Esophagus mucosa (tissue), 1 donor: ENCODE results near the gene NPBWR2. TPM values are rescaled to one million over a fixed set of nuclear protein-coding genes. Genes with fewer than 3 reads are reported as not detected.

Experiments
- ATAC-seq: fragments of 200-7000 bp; cut with Tn5 transposase; one replicate; pipeline ENCODE4 v1.9.1; 2020
- total RNA-seq: library from RNA; stranded (reverse); gene quantifications from one replicate; pipeline ENCODE4 v1.2.4, GENCODE V29; 2023
- donor health status: DM: yes; HTN: yes; CAD: no.

Gene NPBWR2
- total RNA-seq: not detected

- ATAC-seq: no peak
These were observed at the start of gene NPBWR2 for GRCh38 chr20:64106981-64107735. Gene NPBWR2, minus strand, starts transcription at chr20:64107565. Its CDS starts 734 bp downstream, at chr20:64106831.

- ATAC-seq: peak; percentile 49
These were observed 48.9 kb upstream of the NPBWR2 start for GRCh38 chr20:64156136-64156885.

GRCh38 chr20:64155258-64156135, 48.1 kb upstream of the NPBWR2 start:
- no peak for ATAC-seq

- no peak for ATAC-seq
These were observed 47.4 kb upstream of the NPBWR2 start for GRCh38 chr20:64154590-64155257.

GRCh38 chr20:64153861-64154589, 46.7 kb upstream of the NPBWR2 start:
- no peak for ATAC-seq

- ATAC-seq: no peak
These were observed 46.0 kb upstream of the NPBWR2 start for GRCh38 chr20:64153410-64153809.

- no peak for ATAC-seq
These were observed 45.5 kb upstream of the NPBWR2 start for GRCh38 chr20:64152906-64153305.

GRCh38 chr20:64151633-64152530, 44.5 kb upstream of the NPBWR2 start:
- peak; percentile 79 for ATAC-seq

GRCh38 chr20:64150756-64151632, 43.6 kb upstream of the NPBWR2 start:
- ATAC-seq: no peak

- ATAC-seq: no peak
These were observed 42.6 kb upstream of the NPBWR2 start for GRCh38 chr20:64149809-64150560.

- no peak for ATAC-seq
These were observed 41.8 kb upstream of the NPBWR2 start for GRCh38 chr20:64149141-64149540.

- ATAC-seq: no peak
These were observed 41.2 kb upstream of the NPBWR2 start for GRCh38 chr20:64148581-64148980.

GRCh38 chr20:64146936-64147477, 39.6 kb upstream of the NPBWR2 start:
- ATAC-seq: no peak

GRCh38 chr20:64146301-64146935, 39.1 kb upstream of the NPBWR2 start:
- no peak for ATAC-seq

GRCh38 chr20:64145458-64146300, 38.3 kb upstream of the NPBWR2 start:
- no peak for ATAC-seq

- no peak for ATAC-seq
These were observed 37.0 kb upstream of the NPBWR2 start for GRCh38 chr20:64144144-64144912.
